ENCODE results near the gene CYTH4. TPM values are rescaled to one million over a fixed set of nuclear protein-coding genes. Genes with fewer than 3 reads are reported as not detected.

Gene CYTH4
- polyA plus RNA-seq, 4 donors = 1.1 to 5.4 (median 3.6) TPM

GRCh38 chr22:37263966-37264887 lies 18.1 kb upstream of the CYTH4 start:
- Histone ChIP-seq H3K4me3 (ENCODE audit: low read depth in 1 of 3, low read length in 3 of 3) (no peak overlapping the region), H3K36me3 (ENCODE audit: control insufficient read depth in 3 of 3, insufficient read depth in 2 of 3, low read depth in 1 of 3, low read length in 3 of 3) (no peaks in the 10 kb centered on the region), H3K9me3 (ENCODE audit: control insufficient read depth in 2 of 2, insufficient read depth in 1 of 2, low read depth in 1 of 2, low read length in 1 of 2) (peaks cover 2 to 16% of the 10 kb centered on the region in 2 donors), H3K27ac (ENCODE audit: low read depth in 1 of 3, low read length in 2 of 3) (no peak overlapping the region), H3K4me1 (ENCODE audit: control insufficient read depth in 3 of 3, insufficient read depth in 2 of 3, low read depth in 1 of 3, low read length in 2 of 3) (peaks cover 0 to 11% (median 0%) of the 10 kb centered on the region in 3 donors), H3K27me3 (ENCODE audit: control insufficient read depth in 3 of 3, insufficient read depth in 3 of 3, low read length in 3 of 3) (peaks cover 0 to 8% (median 0%) of the 10 kb centered on the region in 3 donors)
- 79 to 86% (median 80%) methylated on average over 10 of the region's 10 CpGs for WGBS, 3 donors
- FAIRE-seq (no peak), DNase-seq (no peak)

GRCh38 chr22:37266581-37267134 lies 15.7 kb upstream of the CYTH4 start:
- Histone ChIP-seq H3K27me3 (ENCODE audit: control insufficient read depth in 3 of 3, insufficient read depth in 3 of 3, low read length in 3 of 3) (peaks cover 0 to 8% (median 0%) of the 10 kb centered on the region in 3 donors), H3K4me1 (ENCODE audit: control insufficient read depth in 3 of 3, insufficient read depth in 2 of 3, low read depth in 1 of 3, low read length in 2 of 3) (peaks cover 0 to 5% (median 0%) of the 10 kb centered on the region in 3 donors), H3K27ac (ENCODE audit: low read depth in 1 of 3, low read length in 2 of 3) (peak overlapping the region in 1 of 3 donors; percentile 85), H3K36me3 (ENCODE audit: control insufficient read depth in 3 of 3, insufficient read depth in 2 of 3, low read depth in 1 of 3, low read length in 3 of 3) (no peaks in the 10 kb centered on the region), H3K9me3 (ENCODE audit: control insufficient read depth in 2 of 2, insufficient read depth in 1 of 2, low read depth in 1 of 2, low read length in 1 of 2) (peaks cover 2 to 16% of the 10 kb centered on the region in 2 donors), H3K4me3 (ENCODE audit: low read depth in 1 of 3, low read length in 3 of 3) (peak overlapping the region in 1 of 3 donors; percentile 34)
- FAIRE-seq (no peak), DNase-seq (no peak)
- WGBS, 3 donors = 45 to 51% (median 46%) methylated on average over 18 of the region's 18 CpGs

GRCh38 chr22:37267135-37267587 lies 15.1 kb upstream of the CYTH4 start:
- Histone ChIP-seq H3K4me3 (ENCODE audit: low read depth in 1 of 3, low read length in 3 of 3) (peak overlapping the region in 2 of 3 donors; percentile 30 to 34), H3K9me3 (ENCODE audit: control insufficient read depth in 2 of 2, insufficient read depth in 1 of 2, low read depth in 1 of 2, low read length in 1 of 2) (peaks cover 2 to 16% of the 10 kb centered on the region in 2 donors), H3K27ac (ENCODE audit: low read depth in 1 of 3, low read length in 2 of 3) (peak overlapping the region in 1 of 3 donors; percentile 85), H3K27me3 (ENCODE audit: control insufficient read depth in 3 of 3, insufficient read depth in 3 of 3, low read length in 3 of 3) (peaks cover 0 to 6% (median 0%) of the 10 kb centered on the region in 3 donors), H3K4me1 (ENCODE audit: control insufficient read depth in 3 of 3, insufficient read depth in 2 of 3, low read depth in 1 of 3, low read length in 2 of 3) (peaks cover 0 to 5% (median 0%) of the 10 kb centered on the region in 3 donors), H3K36me3 (ENCODE audit: control insufficient read depth in 3 of 3, insufficient read depth in 2 of 3, low read depth in 1 of 3, low read length in 3 of 3) (no peaks in the 10 kb centered on the region)
- peak; percentile 37 to 58 for DNase-seq
- 6 to 8% (median 7%) methylated on average over 22 of the region's 22 CpGs for WGBS, 3 donors
- no peak for FAIRE-seq

GRCh38 chr22:37267661-37268413 lies 14.5 kb upstream of the CYTH4 start:
- H3K4me3 ChIP-seq (ENCODE audit: low read depth in 1 of 3, low read length in 3 of 3) = no peak overlapping the region
- FAIRE-seq (no peak), DNase-seq (no peak)
- H3K27me3 ChIP-seq (ENCODE audit: control insufficient read depth in 3 of 3, insufficient read depth in 3 of 3, low read length in 3 of 3) = peaks cover 0 to 3% (median 0%) of the 10 kb centered on the region in 3 donors
- H3K9me3 ChIP-seq (ENCODE audit: control insufficient read depth in 2 of 2, insufficient read depth in 1 of 2, low read depth in 1 of 2, low read length in 1 of 2) = peaks cover 2 to 16% of the 10 kb centered on the region in 2 donors
- H3K36me3 ChIP-seq (ENCODE audit: control insufficient read depth in 3 of 3, insufficient read depth in 2 of 3, low read depth in 1 of 3, low read length in 3 of 3) = no peaks in the 10 kb centered on the region
- H3K4me1 ChIP-seq (ENCODE audit: control insufficient read depth in 3 of 3, insufficient read depth in 2 of 3, low read depth in 1 of 3, low read length in 2 of 3) = peaks cover 0 to 5% (median 0%) of the 10 kb centered on the region in 3 donors
- WGBS, 3 donors = 61 to 68% (median 67%) methylated on average over 11 of the region's 11 CpGs
- peak overlapping the region in 1 of 3 donors; percentile 68 for H3K27ac ChIP-seq (ENCODE audit: low read depth in 1 of 3, low read length in 2 of 3)

GRCh38 chr22:37269936-37270678 lies 12.2 kb upstream of the CYTH4 start:
- H3K4me1 ChIP-seq (ENCODE audit: control insufficient read depth in 3 of 3, insufficient read depth in 2 of 3, low read depth in 1 of 3, low read length in 2 of 3) = peaks cover 0 to 5% (median 0%) of the 10 kb centered on the region in 3 donors
- DNase-seq = no peak
- 68 to 76% (median 71%) methylated on average over 8 of the region's 8 CpGs for WGBS, 3 donors
- no peaks in the 10 kb centered on the region for H3K36me3 ChIP-seq (ENCODE audit: control insufficient read depth in 3 of 3, insufficient read depth in 2 of 3, low read depth in 1 of 3, low read length in 3 of 3)
- H3K27me3 ChIP-seq (ENCODE audit: control insufficient read depth in 3 of 3, insufficient read depth in 3 of 3, low read length in 3 of 3) = no peaks in the 10 kb centered on the region
- no peaks in the 10 kb centered on the region for H3K9me3 ChIP-seq (ENCODE audit: control insufficient read depth in 2 of 2, insufficient read depth in 1 of 2, low read depth in 1 of 2, low read length in 1 of 2)
- H3K27ac ChIP-seq (ENCODE audit: low read depth in 1 of 3, low read length in 2 of 3) = no peak overlapping the region
- H3K4me3 ChIP-seq (ENCODE audit: low read depth in 1 of 3, low read length in 3 of 3) = no peak overlapping the region
- no peak for FAIRE-seq

GRCh38 chr22:37270928-37271650 lies 11.2 kb upstream of the CYTH4 start:
- Histone ChIP-seq H3K27me3 (ENCODE audit: control insufficient read depth in 3 of 3, insufficient read depth in 3 of 3, low read length in 3 of 3) (no peaks in the 10 kb centered on the region), H3K36me3 (ENCODE audit: control insufficient read depth in 3 of 3, insufficient read depth in 2 of 3, low read depth in 1 of 3, low read length in 3 of 3) (no peaks in the 10 kb centered on the region), H3K4me1 (ENCODE audit: control insufficient read depth in 3 of 3, insufficient read depth in 2 of 3, low read depth in 1 of 3, low read length in 2 of 3) (peaks cover 0 to 5% (median 0%) of the 10 kb centered on the region in 3 donors), H3K27ac (ENCODE audit: low read depth in 1 of 3, low read length in 2 of 3) (no peak overlapping the region), H3K4me3 (ENCODE audit: low read depth in 1 of 3, low read length in 3 of 3) (no peak overlapping the region), H3K9me3 (ENCODE audit: control insufficient read depth in 2 of 2, insufficient read depth in 1 of 2, low read depth in 1 of 2, low read length in 1 of 2) (no peaks in the 10 kb centered on the region)
- DNase-seq (no peak), FAIRE-seq (no peak)
- 71 to 77% (median 75%) methylated on average over 8 of the region's 8 CpGs for WGBS, 3 donors

GRCh38 chr22:37273126-37273845 lies 9.0 kb upstream of the CYTH4 start:
- Histone ChIP-seq H3K4me1 (ENCODE audit: control insufficient read depth in 3 of 3, insufficient read depth in 2 of 3, low read depth in 1 of 3, low read length in 2 of 3) (no peaks in the 10 kb centered on the region), H3K27ac (ENCODE audit: low read depth in 1 of 3, low read length in 2 of 3) (peak overlapping the region in 1 of 3 donors; percentile 1), H3K27me3 (ENCODE audit: control insufficient read depth in 3 of 3, insufficient read depth in 3 of 3, low read length in 3 of 3) (peaks cover 0 to 2% (median 0%) of the 10 kb centered on the region in 3 donors), H3K9me3 (ENCODE audit: control insufficient read depth in 2 of 2, insufficient read depth in 1 of 2, low read depth in 1 of 2, low read length in 1 of 2) (no peaks in the 10 kb centered on the region), H3K4me3 (ENCODE audit: low read depth in 1 of 3, low read length in 3 of 3) (no peak overlapping the region), H3K36me3 (ENCODE audit: control insufficient read depth in 3 of 3, insufficient read depth in 2 of 3, low read depth in 1 of 3, low read length in 3 of 3) (no peaks in the 10 kb centered on the region)
- FAIRE-seq = no peak
- 54 to 63% (median 57%) methylated on average over 17 of the region's 17 CpGs for WGBS, 3 donors
- DNase-seq = no peak
